Mononuclear cell (primary cell): Measurements from ENCODE around the gene ANO4. TPM values are rescaled to one million over a fixed set of nuclear protein-coding genes. Genes with fewer than 3 reads are reported as not detected.

Experiments
- H3K27me3 ChIP-seq: 2 replicates; pipeline ENCODE4 v1.6.0; 2011; ENCODE audit warnings: low read length, control low read depth; ENCODE audit not compliant: insufficient read depth
- H3K4me1 ChIP-seq: 2 replicates; pipeline ENCODE4 v1.5.1; 2011; ENCODE audit warnings: mild to moderate bottlenecking, low read length, control low read depth; ENCODE audit not compliant: insufficient read depth
- H3K4me3 ChIP-seq: 2 replicates; pipeline ENCODE4 v1.5.1; 2011; ENCODE audit warnings: mild to moderate bottlenecking, low read length, moderate library complexity
- H3K9me3 ChIP-seq: 2 replicates; pipeline ENCODE4 v1.5.1; 2011; ENCODE audit warnings: low read depth, mild to moderate bottlenecking, control low read depth, low read length
- total RNA-seq: library from RNA; depleted of rRNA; stranded (reverse); fragments of >200 nt; gene quantifications from one replicate; pipeline ENCODE4 v1.2.3, GENCODE V29; 2012

Gene ANO4
- total RNA-seq, 1 donor, result not detected

- Histone ChIP-seq H3K4me3 (no peak overlapping the region), H3K27me3 (no peaks in the 10 kb centered on the region), H3K9me3 (no peaks in the 10 kb centered on the region), H3K4me1 (no peaks in the 10 kb centered on the region)
These were observed 46.2 kb downstream of the ANO4 start for GRCh38 chr12:100840748-100841147.

DNA sequence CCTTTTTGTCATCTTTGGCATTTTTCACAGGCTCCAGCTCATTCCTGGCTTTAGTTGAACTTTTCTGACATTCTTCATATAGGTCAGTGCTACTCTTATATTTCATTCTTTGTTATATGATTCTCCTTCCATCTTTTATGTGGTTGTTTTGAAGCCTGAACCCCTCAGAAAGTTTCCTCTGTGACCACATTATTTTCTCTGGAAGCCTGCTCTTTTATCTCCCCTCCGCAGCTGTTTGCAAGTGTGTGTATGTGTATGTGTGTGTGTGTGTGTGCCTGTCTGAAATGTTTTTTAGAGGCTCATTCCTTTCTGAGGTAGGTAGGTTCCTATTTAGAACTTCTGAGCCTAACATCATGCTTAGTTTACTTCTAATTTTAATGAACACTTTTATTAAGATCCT is 47.6 kb downstream of the ANO4 start:
- H3K4me3 ChIP-seq, result no peak overlapping the region
- no peaks in the 10 kb centered on the region for H3K9me3 ChIP-seq
- H3K4me1 ChIP-seq, result no peaks in the 10 kb centered on the region
- H3K27me3 ChIP-seq, result no peaks in the 10 kb centered on the region

- Histone ChIP-seq H3K9me3 (no peaks in the 10 kb centered on the region), H3K4me1 (no peaks in the 10 kb centered on the region), H3K27me3 (no peaks in the 10 kb centered on the region), H3K4me3 (no peak overlapping the region)
These were observed 48.5 kb downstream of the ANO4 start for GRCh38 chr12:100843061-100843460.

GRCh38 chr12:100845095-100845494 is 50.5 kb downstream of the ANO4 start:
- no peaks in the 10 kb centered on the region for H3K9me3 ChIP-seq
- H3K4me3 ChIP-seq, result no peak overlapping the region
- no peaks in the 10 kb centered on the region for H3K27me3 ChIP-seq
- no peaks in the 10 kb centered on the region for H3K4me1 ChIP-seq

DNA sequence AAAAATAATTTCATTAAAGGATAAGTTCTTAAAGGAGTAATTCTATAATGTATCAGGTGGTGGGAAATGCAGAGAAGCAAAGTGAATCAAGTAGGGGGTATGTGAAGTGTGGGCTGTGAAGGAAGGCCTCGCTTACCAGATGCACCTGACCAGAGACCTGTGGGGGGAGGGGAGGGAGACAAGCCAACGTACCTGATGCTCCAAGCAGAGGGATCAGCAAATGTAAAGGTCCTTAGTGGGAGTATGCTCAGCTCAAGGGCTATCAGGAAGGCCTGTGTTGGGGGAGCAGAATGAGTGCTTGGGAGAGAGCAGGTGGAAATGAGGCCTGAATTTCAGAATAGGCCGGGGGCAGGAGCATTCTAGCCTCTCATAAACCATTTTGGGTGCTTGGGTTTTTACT is 57.1 kb downstream of the ANO4 start:
- no peak overlapping the region for H3K4me3 ChIP-seq
- no peaks in the 10 kb centered on the region for H3K9me3 ChIP-seq
- peaks cover 2% of the 10 kb centered on the region for H3K27me3 ChIP-seq
- no peaks in the 10 kb centered on the region for H3K4me1 ChIP-seq

GRCh38 chr12:100857418-100857817 is 62.8 kb downstream of the ANO4 start:
- Histone ChIP-seq H3K9me3 (no peaks in the 10 kb centered on the region), H3K4me1 (no peaks in the 10 kb centered on the region), H3K27me3 (peaks cover 2% of the 10 kb centered on the region), H3K4me3 (no peak overlapping the region)

DNA sequence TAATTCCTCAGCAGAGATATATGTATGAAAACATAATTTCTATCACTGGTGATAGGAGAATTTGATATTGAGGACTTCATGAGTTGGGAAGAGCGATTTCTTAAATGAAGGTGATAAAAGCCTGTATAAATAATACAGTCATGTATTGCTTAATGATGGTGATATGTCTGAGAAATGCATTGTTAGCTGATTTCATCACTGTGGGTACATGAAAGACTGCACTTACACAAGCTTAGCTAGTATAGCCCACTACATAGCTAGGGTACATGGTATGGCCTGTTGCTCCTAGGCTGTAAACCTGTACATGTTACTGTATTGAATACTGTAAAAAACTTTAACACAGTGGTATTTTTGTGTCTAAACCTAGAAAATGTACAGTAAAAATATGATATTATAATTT is 63.4 kb downstream of the ANO4 start:
- Histone ChIP-seq H3K27me3 (peaks cover 2% of the 10 kb centered on the region), H3K9me3 (no peaks in the 10 kb centered on the region), H3K4me3 (no peak overlapping the region), H3K4me1 (no peaks in the 10 kb centered on the region)

- no peaks in the 10 kb centered on the region for H3K9me3 ChIP-seq
- H3K27me3 ChIP-seq, result peaks cover 2% of the 10 kb centered on the region
- no peak overlapping the region for H3K4me3 ChIP-seq
- H3K4me1 ChIP-seq, result no peaks in the 10 kb centered on the region
These were observed 64.1 kb downstream of the ANO4 start for GRCh38 chr12:100858656-100859055.

DNA sequence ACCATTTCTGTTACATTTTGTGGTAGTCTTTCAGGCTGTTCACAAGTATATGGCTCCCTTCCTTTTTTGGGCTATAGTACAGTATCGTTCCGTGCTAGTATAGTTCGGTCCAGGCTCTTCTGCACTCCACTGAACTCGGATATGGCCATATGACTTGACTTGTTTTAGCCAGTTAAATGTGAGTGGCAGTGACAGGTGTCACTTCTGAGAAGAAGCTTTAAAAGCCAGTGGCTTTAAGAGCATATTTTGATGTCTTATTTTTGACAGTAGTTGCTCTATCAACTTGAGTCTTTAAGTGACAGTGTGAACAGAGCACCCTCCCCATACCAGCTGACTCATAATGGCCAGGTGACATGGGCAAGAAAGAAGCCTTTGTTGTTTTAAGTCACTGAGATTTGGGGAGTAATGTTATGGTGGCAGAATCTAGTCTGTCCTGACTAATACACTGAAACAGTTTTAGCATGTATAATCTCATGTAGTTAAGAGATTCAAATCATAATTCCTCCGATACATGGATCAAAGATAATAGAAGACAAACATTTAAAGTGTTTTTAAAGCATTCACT is 64.6 kb downstream of the ANO4 start:
- H3K4me3 ChIP-seq, result no peak overlapping the region
- peaks cover 2% of the 10 kb centered on the region for H3K27me3 ChIP-seq
- no peaks in the 10 kb centered on the region for H3K9me3 ChIP-seq
- H3K4me1 ChIP-seq, result no peaks in the 10 kb centered on the region

GRCh38 chr12:100860611-100861010 is 66.0 kb downstream of the ANO4 start:
- Histone ChIP-seq H3K9me3 (no peaks in the 10 kb centered on the region), H3K4me1 (no peaks in the 10 kb centered on the region), H3K4me3 (no peak overlapping the region), H3K27me3 (no peaks in the 10 kb centered on the region)

DNA sequence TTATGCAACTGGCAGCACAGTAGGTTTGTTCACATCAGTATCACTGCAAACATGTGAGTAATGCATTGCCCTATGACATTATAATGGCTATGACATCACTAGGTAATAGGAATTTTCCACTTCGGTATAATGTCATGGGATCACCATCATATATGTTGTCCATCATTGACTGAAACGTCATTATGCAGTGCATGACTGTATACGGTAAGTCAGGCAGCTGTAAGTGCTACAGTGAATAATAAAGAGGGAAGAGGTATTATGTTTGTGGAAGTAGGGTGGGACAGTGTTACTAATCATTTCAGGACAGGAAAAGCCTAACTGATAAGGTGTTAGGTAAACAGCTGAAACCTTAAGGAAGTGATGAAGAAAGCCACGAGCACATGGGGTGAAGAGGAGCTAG is 68.1 kb downstream of the ANO4 start:
- Histone ChIP-seq H3K4me1 (no peaks in the 10 kb centered on the region), H3K4me3 (no peak overlapping the region), H3K27me3 (no peaks in the 10 kb centered on the region), H3K9me3 (no peaks in the 10 kb centered on the region)

GRCh38 chr12:100864366-100864765 is 69.8 kb downstream of the ANO4 start:
- H3K9me3 ChIP-seq, result no peaks in the 10 kb centered on the region
- no peaks in the 10 kb centered on the region for H3K27me3 ChIP-seq
- no peaks in the 10 kb centered on the region for H3K4me1 ChIP-seq
- H3K4me3 ChIP-seq, result no peak overlapping the region

DNA sequence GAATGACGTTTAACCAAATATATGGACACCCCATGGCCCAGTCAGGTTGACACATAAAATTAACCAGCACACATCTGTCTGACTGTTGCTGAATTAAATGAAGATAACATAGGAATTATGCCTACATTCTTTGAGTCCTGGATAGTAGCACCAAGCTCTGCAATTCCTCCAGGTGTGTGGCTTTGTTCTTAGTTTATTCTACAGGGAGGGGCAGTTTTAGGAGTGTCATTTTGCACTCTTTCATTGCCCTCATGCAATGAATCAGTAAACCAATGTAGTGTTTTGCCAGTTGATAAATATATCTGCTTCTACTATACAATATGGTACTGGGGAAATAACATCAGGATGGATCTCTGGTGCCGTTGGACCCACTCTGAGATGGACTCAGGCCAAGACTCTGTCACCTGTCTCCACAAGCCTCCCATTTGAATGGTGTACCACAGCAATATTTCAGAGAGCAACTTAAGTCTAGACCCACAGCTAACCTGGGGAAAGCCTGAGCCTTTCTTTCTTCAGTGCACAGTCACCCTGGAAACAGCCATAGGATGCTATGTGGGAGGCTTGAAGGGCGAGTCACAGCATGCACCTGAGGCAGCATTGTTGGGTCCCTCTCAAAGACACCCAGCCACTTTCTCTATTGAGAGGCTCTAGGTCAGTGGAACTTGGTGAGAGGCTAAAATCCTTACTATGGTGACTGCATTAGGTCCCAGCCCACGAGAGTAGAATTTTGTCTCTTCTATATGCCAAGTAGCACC is 73.2 kb downstream of the ANO4 start:
- H3K4me1 ChIP-seq, result no peaks in the 10 kb centered on the region
- H3K4me3 ChIP-seq, result no peak overlapping the region
- no peaks in the 10 kb centered on the region for H3K27me3 ChIP-seq
- no peaks in the 10 kb centered on the region for H3K9me3 ChIP-seq

DNA sequence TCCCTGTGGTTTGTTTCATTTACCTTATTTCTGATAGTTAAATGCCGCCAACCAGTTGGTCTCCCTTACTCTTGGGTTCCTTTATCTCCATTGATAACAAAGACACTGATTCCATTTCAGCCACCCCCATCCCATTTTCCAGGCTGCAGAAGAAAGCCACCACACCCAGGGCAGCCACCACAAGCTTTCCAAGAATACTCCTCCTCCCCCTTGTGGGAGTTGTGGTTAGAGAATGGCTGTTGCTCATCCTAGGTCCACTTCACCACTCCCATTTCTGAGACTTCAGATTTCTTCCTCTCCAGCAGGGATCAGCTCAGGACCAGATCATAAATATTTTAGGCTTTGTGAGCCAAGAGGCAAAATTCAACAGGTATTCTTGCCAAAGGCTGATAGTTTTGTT is 73.9 kb downstream of the ANO4 start:
- Histone ChIP-seq H3K9me3 (no peaks in the 10 kb centered on the region), H3K4me1 (no peaks in the 10 kb centered on the region), H3K4me3 (no peak overlapping the region), H3K27me3 (no peaks in the 10 kb centered on the region)

DNA sequence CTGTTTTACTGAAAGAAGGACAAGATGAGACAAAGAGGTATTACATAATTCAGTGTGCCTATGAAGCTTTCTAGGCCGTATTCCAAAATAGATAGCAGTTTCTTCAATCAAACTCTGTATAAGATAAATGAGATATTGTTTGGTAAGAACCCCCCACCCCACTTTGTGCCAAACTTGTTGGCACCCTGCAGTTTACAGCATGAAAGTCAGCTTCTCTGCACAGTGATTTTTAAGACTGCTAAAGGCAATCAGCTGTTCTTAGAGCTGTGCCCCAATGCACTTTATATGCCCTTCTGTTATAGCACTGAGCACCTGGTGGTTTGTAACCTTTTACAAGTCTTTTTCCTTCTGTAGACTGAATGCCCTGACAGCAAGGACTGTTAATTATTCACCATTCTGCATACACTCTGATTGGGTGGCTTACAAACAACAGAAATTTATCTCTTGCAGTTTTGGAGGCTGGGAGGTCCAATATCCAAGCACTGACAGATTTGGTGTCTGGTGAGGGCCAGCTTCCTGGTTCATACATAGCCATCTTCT is 76.7 kb downstream of the ANO4 start:
- Histone ChIP-seq H3K4me1 (no peaks in the 10 kb centered on the region), H3K9me3 (no peaks in the 10 kb centered on the region), H3K4me3 (no peak overlapping the region), H3K27me3 (no peaks in the 10 kb centered on the region)

GRCh38 chr12:100875156-100875555 is 80.6 kb downstream of the ANO4 start:
- no peaks in the 10 kb centered on the region for H3K9me3 ChIP-seq

More at GRCh38 chr12:100875156-100875555, 80.6 kb downstream of the ANO4 start:
- H3K27me3 ChIP-seq, result no peaks in the 10 kb centered on the region
- H3K4me3 ChIP-seq, result no peak overlapping the region
- no peaks in the 10 kb centered on the region for H3K4me1 ChIP-seq
